Cardiac ventricle fibroblast (primary cell): Measurements from ENCODE around the gene EBF3. TPM values are rescaled to one million over a fixed set of nuclear protein-coding genes. Genes with fewer than 3 reads are reported as not detected.

Experiments used
- total RNA-seq: library from RNA; depleted of rRNA; stranded (reverse); fragments of >200 nt; gene quantifications from 2 replicates; pipeline ENCODE4 v1.2.3, GENCODE V29; 2015

EBF3 gene
- 22.8 and 25.3 TPM in 2 replicates for total RNA-seq

GRCh38 chr10:129963641-129964501 is at the start of gene EBF3:
EBF3 (minus strand) TSS chr10:129964274; CDS start chr10:129963768, 506 bp downstream.

Other genes starting within 250 kb of the EBF3 start
- 1.1 and 3.2 TPM in 2 replicates for gene C10orf143, start 146.6 kb upstream of the EBF3 start, total RNA-seq
- 47.8 and 89.7 TPM in 2 replicates for gene GLRX3, start 172.1 kb upstream of the EBF3 start, total RNA-seq